Lower lobe of right lung (tissue), 2 donors: ENCODE results near the gene IL1A. TPM values are rescaled to one million over a fixed set of nuclear protein-coding genes. Genes with fewer than 3 reads are reported as not detected.
A peak's percentile ranks its signal among the peaks of the same experiment; 100 is the strongest.

Source experiments
- ATAC-seq, 2 donors: fragments of 200-7000 bp; cut with Tn5 transposase; one replicate each; pipeline ENCODE4 v1.9.1; 2020 to 2022; ENCODE audit warnings: mild to moderate bottlenecking in 2 of 2, moderate library complexity in 2 of 2
- DNase-seq: peaks from one replicate; pipeline ENCODE4 v3.0.0-alpha.2; 2020
- H3K27ac ChIP-seq: fragments of 200-600 bp; one replicate; pipeline ENCODE4 v1.8.0; 2022
- H3K27me3 ChIP-seq: fragments of 200-600 bp; one replicate; pipeline ENCODE4 v1.8.0; 2022; ENCODE audit warnings: low read depth
- H3K36me3 ChIP-seq: fragments of 200-600 bp; one replicate; pipeline ENCODE4 v1.8.0; 2022; ENCODE audit warnings: mild to moderate bottlenecking
- H3K4me1 ChIP-seq: fragments of 200-600 bp; one replicate; pipeline ENCODE4 v1.8.0; 2022
- H3K4me3 ChIP-seq: fragments of 200-600 bp; one replicate; pipeline ENCODE4 v1.8.0; 2022; ENCODE audit warnings: mild to moderate bottlenecking
- H3K9me3 ChIP-seq: fragments of 200-600 bp; one replicate; pipeline ENCODE4 v1.8.0; 2022
- CTCF ChIP-seq: fragments of 200-600 bp; IDR thresholded peaks from one replicate; pipeline ENCODE4 v1.8.0; 2022; ENCODE audit warnings: antibody characterized with exemption, mild to moderate bottlenecking
- intact Hi-C: fragments of 100-400 bp; cut with DNase I; formaldehyde crosslinking; loops from one replicate; pipeline ENCODE4 v1.11.0; 2022
- total RNA-seq: library from RNA; stranded (reverse); fragmentation: NEBNext Ultra II Directional; extraction: Animal tissue kit (Norgen Biotek cat#: 25700); gene quantifications from one replicate; pipeline ENCODE4 v1.2.1, GENCODE V29; 2021
- donor health status: DM: no; HTN: yes; CAD: no; lungs with severe emphysema.

IL1A gene
- total RNA-seq, 1 donor from 2014 or later: 2.1 TPM

GRCh38 chr2:112798979-112799975 lies 15.0 kb upstream of the IL1A start:
- no peaks in the 10 kb centered on the region for H3K36me3 ChIP-seq
- H3K4me3 ChIP-seq: no peak overlapping the region
- TF ChIP-seq CTCF: no peak
- H3K27me3 ChIP-seq: no peaks in the 10 kb centered on the region
- no peaks in the 10 kb centered on the region for H3K9me3 ChIP-seq
- no peak overlapping the region for H3K27ac ChIP-seq
- intact Hi-C loops: no loop called here
- H3K4me1 ChIP-seq: peaks cover 11% of the 10 kb centered on the region
- peak; percentile 48 to 53 for ATAC-seq
- no peak for DNase-seq

- H3K36me3 ChIP-seq: no peaks in the 10 kb centered on the region
- intact Hi-C loops: no loop called here
- H3K27me3 ChIP-seq: no peaks in the 10 kb centered on the region
- no peak overlapping the region for H3K27ac ChIP-seq
- no peak overlapping the region for H3K4me3 ChIP-seq
- no peak for TF ChIP-seq CTCF
- DNase-seq (no peak), ATAC-seq (no peak)
- peaks cover 15% of the 10 kb centered on the region for H3K4me1 ChIP-seq
- H3K9me3 ChIP-seq: no peaks in the 10 kb centered on the region
Observed at GRCh38 chr2:112796486-112796885, 12.2 kb upstream of the IL1A start.

GRCh38 chr2:112795774-112796173 lies 11.5 kb upstream of the IL1A start:
- Histone ChIP-seq H3K36me3 (no peaks in the 10 kb centered on the region), H3K27me3 (no peaks in the 10 kb centered on the region), H3K9me3 (no peaks in the 10 kb centered on the region), H3K4me3 (no peak overlapping the region), H3K27ac (no peak overlapping the region), H3K4me1 (peaks cover 15% of the 10 kb centered on the region)
- ATAC-seq (no peak), DNase-seq (no peak)
- TF ChIP-seq CTCF: no peak
- intact Hi-C loops: no loop called here

GRCh38 chr2:112794841-112795240 lies 10.5 kb upstream of the IL1A start:
- Histone ChIP-seq H3K27ac (no peak overlapping the region), H3K36me3 (no peaks in the 10 kb centered on the region), H3K4me1 (peaks cover 15% of the 10 kb centered on the region), H3K4me3 (no peak overlapping the region), H3K9me3 (no peaks in the 10 kb centered on the region), H3K27me3 (no peaks in the 10 kb centered on the region)
- intact Hi-C loops: no loop called here
- ATAC-seq (no peak), DNase-seq (no peak)
- no peak for TF ChIP-seq CTCF

- H3K27me3 ChIP-seq: no peaks in the 10 kb centered on the region
- ATAC-seq: peak; percentile 85 to 86
- H3K36me3 ChIP-seq: no peaks in the 10 kb centered on the region
- no peak overlapping the region for H3K4me3 ChIP-seq
- H3K27ac ChIP-seq: peak overlapping the region; percentile 38
- H3K9me3 ChIP-seq: no peaks in the 10 kb centered on the region
- H3K4me1 ChIP-seq: peaks cover 15% of the 10 kb centered on the region
- DNase-seq: peak; percentile 74
- no peak for TF ChIP-seq CTCF
- intact Hi-C loops: no loop called here
Observed at GRCh38 chr2:112794131-112794733, 9.9 kb upstream of the IL1A start.
